MG63 (cell line): ENCODE data around the gene HOXA3. TPM values are rescaled to one million over a fixed set of nuclear protein-coding genes. Genes with fewer than 3 reads are reported as not detected.

ENCODE experiments used
- DNase-seq: peaks from one replicate; pipeline ENCODE4 v3.0.0-alpha.2; 2020
- H3K27me3 ChIP-seq: fragments of 250-450 bp; sonication (Bioruptor Pico); 2 replicates; pipeline ENCODE4 v1.5.1; 2020; ENCODE audit warnings: mild to moderate bottlenecking, moderate library complexity
- H3K36me3 ChIP-seq: fragments of 250-450 bp; sonication (Bioruptor Pico); 2 replicates; pipeline ENCODE4 v1.5.1; 2020; ENCODE audit warnings: mild to moderate bottlenecking, moderate library complexity
- H3K4me3 ChIP-seq: fragments of 250-450 bp; sonication (Bioruptor Pico); 2 replicates; pipeline ENCODE4 v1.5.1; 2020; ENCODE audit warnings: mild to moderate bottlenecking, moderate library complexity
- H3K9me3 ChIP-seq: fragments of 250-450 bp; sonication (Bioruptor Pico); 2 replicates; pipeline ENCODE4 v1.5.1; 2020; ENCODE audit warnings: mild to moderate bottlenecking, moderate library complexity
- total RNA-seq: library from RNA; depleted of rRNA; stranded (reverse); fragments of >200 nt; shearing (Covaris generic); gene quantifications from 2 replicates; pipeline ENCODE4 v1.2.3, GENCODE V29; 2014; ENCODE audit warnings: low replicate concordance; rRNA removed

The HOXA3 gene
- total RNA-seq: 4.3 TPM in 1 of 2 replicates, not detected in the other

GRCh38 chr7:27151931-27152815 lies at the start of gene HOXA3:
Gene HOXA3, minus strand, starts transcription at chr7:27152583. Its CDS starts 41,943 bp downstream, at chr7:27110640.
- peak; percentile 60 for DNase-seq
- peak within 1 kb of the TSS; percentile 53 for H3K4me3 ChIP-seq
- H3K36me3 ChIP-seq: no peaks in the 10 kb centered on the region
- no peaks in the 10 kb centered on the region for H3K27me3 ChIP-seq
- H3K9me3 ChIP-seq: no peaks in the 10 kb centered on the region

- Histone ChIP-seq H3K27me3 (peaks cover 14% of the 10 kb centered on the region; the same call in 1 of the 2 replicates), H3K4me3 (no peak overlapping the region), H3K36me3 (no peaks in the 10 kb centered on the region), H3K9me3 (no peaks in the 10 kb centered on the region)
- DNase-seq: no peak
Measured at GRCh38 chr7:27201580-27202017, 49.2 kb upstream of the HOXA3 start.

GRCh38 chr7:27200761-27201579 lies 48.6 kb upstream of the HOXA3 start:
- H3K36me3 ChIP-seq: no peaks in the 10 kb centered on the region
- H3K27me3 ChIP-seq: peaks cover 14% of the 10 kb centered on the region; the same call in 1 of the 2 replicates
- no peaks in the 10 kb centered on the region for H3K9me3 ChIP-seq
- DNase-seq: no peak
- H3K4me3 ChIP-seq: peak overlapping the region; percentile 51; the same call in 1 of the 2 replicates

DNA sequence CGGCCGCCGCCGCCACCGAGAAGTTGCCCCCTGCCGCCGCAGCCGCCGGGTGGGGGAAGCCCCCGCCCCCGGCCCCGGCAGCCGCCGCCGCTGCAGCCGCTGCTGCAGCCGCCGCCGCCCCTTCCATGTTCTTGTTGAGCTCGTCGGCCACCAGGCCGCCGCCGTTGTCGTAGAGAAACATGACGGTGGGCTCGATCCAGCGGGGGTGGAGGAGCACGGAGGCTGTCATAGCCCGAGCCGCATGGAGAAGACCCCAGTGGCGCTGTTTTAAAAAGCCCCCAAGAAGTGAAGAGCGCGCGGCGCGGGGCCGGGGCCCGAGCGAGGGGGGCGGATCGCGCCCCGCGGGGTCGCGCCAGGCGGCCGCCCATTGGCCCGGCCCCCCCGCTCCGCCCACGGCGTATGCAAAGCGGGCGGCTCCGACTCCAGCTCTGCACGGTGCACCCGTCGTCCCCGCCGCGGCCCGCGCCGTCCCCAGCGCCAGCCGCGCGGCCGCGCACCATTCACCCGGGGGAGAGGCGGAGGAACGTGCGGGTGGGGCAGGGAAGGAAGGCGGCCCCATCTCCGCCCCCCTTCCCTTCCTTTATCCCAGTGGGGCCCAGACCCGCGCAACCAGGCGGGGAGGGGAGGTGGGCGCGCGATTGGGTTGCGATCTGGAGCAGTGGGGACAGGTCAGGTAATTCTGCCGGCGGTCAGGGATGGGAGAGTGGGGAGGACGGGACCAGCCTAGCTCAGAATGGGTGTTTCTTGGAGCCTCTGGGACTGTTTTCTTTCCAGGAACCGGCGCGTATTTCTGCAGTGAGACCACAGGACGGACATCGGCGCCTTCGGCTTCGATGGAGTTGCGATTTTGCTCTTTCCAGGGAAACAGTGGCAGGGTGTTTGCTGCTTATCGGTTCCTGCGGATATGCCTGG lies 47.7 kb upstream of the HOXA3 start, which contains the start of gene HOXA13:
HOXA13 (minus strand) TSS at position 243 of the 912 bp plus-strand sequence; CDS start at position 229, 14 bp downstream.
- Histone ChIP-seq H3K4me3 (peak within 1 kb of the TSS; percentile 51), H3K36me3 (no peaks in the 10 kb centered on the region), H3K27me3 (peaks cover 14% of the 10 kb centered on the region; the same call in 1 of the 2 replicates), H3K9me3 (no peaks in the 10 kb centered on the region)
- DNase-seq: peak; percentile 74

- Histone ChIP-seq H3K9me3 (no peaks in the 10 kb centered on the region), H3K36me3 (no peaks in the 10 kb centered on the region), H3K27me3 (peaks cover 11% of the 10 kb centered on the region; the same call in 1 of the 2 replicates), H3K4me3 (peak overlapping the region; percentile 35)
- DNase-seq: peak; percentile 40
Measured at GRCh38 chr7:27198871-27199801, 46.8 kb upstream of the HOXA3 start.

GRCh38 chr7:27198138-27198841 lies 45.9 kb upstream of the HOXA3 start:
- DNase-seq: no peak
- Histone ChIP-seq H3K9me3 (no peaks in the 10 kb centered on the region), H3K27me3 (peaks cover 11% of the 10 kb centered on the region; the same call in 1 of the 2 replicates), H3K36me3 (no peaks in the 10 kb centered on the region), H3K4me3 (no peak overlapping the region)

DNA sequence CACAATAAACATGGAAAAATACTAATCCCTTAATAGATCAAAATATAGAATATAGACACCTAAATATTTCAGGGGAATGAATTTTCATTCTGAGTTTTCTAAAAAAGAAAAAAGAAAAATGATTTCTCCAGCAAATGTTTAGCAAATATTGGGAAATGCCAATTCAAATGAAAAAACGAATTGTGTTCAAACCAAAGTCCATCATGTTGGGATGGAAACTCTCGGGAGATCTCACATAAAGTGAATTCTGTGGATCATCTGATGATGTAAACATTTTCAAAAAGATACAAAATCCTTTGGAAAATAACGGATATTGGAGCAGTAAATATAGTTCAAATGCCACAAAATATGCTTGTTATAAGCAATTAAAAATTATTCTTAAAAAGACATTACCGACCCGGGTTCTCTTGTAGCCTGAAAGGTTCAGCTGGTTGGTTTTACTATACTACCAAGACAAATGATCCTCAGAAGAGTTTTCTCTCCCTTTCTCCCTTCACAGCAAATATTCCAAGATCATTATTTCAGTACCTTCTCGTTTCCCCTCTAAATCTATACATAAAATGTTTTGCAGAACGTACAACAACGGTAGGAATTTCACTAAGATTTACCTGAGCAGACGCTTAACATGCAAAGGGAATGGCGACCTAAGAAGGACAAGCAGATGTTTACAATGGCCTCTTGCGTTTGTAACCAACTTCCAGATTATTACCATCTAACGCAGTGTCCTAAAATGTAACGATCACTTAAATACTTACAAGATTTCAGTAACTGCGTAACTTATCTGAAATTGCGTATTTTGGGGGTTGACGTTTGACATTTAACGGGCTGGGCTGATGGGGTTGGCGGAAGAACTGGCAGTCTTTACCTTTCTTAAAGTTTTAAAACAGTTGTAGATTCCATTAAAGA lies 45.0 kb upstream of the HOXA3 start:
- Histone ChIP-seq H3K9me3 (no peaks in the 10 kb centered on the region), H3K27me3 (peaks cover 11% of the 10 kb centered on the region; the same call in 1 of the 2 replicates), H3K4me3 (no peak overlapping the region), H3K36me3 (no peaks in the 10 kb centered on the region)
- no peak for DNase-seq

GRCh38 chr7:27196287-27196767 lies 43.9 kb upstream of the HOXA3 start:
- peak; percentile 50 for DNase-seq
- Histone ChIP-seq H3K9me3 (no peaks in the 10 kb centered on the region), H3K27me3 (peaks cover 11% of the 10 kb centered on the region; the same call in 1 of the 2 replicates), H3K4me3 (no peak overlapping the region), H3K36me3 (no peaks in the 10 kb centered on the region)

DNA sequence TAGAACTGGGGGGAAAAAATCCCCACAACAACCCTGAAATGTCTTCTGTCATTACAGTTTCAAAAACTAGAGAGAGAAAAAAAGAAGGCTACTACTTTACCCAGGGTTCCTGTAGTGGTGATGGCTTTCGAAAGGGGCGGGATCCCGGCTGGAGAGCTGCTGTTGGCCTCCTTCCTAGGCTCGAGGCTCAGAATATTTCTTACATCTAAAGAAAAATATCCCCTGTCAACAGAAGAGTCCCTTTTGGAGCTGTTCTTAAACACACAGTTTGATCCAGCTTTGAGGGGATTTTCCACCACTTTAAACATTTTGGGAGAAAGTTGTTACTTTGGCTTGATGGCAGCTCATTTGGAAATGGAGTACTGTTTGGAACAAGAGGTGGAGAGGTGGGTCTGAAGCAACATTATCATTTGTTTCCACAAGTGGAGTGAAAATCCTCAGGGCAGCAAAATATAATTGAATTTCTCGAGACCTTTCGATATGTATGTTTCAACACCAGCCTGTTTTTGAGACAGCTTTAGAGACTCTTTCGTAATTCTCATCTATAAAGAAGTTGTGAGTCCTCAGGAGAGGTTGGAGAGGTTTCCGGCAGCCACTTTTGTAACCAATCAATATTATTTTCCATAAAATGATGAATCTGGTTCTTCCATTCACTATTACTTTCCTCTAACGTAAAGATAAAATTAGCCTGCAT lies 42.5 kb upstream of the HOXA3 start:
- Histone ChIP-seq H3K36me3 (no peaks in the 10 kb centered on the region), H3K4me3 (no peak overlapping the region), H3K9me3 (no peaks in the 10 kb centered on the region), H3K27me3 (peaks cover 11% of the 10 kb centered on the region; the same call in 1 of the 2 replicates)
- DNase-seq: no peak

DNA sequence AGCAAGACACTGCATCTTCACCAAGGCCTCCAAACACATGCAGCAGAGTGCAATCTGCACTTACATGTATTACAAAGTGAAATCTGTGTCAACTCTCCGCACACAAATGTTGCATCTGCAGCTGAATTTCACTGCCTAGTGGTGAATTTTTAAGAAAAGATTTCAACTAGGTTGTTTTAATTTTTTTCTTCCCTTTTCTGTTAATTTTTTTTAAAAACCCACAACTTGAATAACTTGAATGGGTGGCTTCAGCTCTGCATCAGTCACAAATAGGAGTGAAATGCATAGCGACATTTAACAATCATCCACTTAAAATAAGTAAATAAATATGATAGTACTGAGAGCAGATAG lies 41.6 kb upstream of the HOXA3 start:
- DNase-seq: no peak
- H3K9me3 ChIP-seq: no peaks in the 10 kb centered on the region
- no peak overlapping the region for H3K4me3 ChIP-seq
- peaks cover 9% of the 10 kb centered on the region; the same call in 1 of the 2 replicates for H3K27me3 ChIP-seq
- H3K36me3 ChIP-seq: no peaks in the 10 kb centered on the region

- peaks cover 7% of the 10 kb centered on the region; the same call in 1 of the 2 replicates for H3K27me3 ChIP-seq
- H3K4me3 ChIP-seq: no peak overlapping the region
- H3K36me3 ChIP-seq: no peaks in the 10 kb centered on the region
- DNase-seq: no peak
- H3K9me3 ChIP-seq: no peaks in the 10 kb centered on the region
Measured at GRCh38 chr7:27193335-27194001, 41.1 kb upstream of the HOXA3 start.

DNA sequence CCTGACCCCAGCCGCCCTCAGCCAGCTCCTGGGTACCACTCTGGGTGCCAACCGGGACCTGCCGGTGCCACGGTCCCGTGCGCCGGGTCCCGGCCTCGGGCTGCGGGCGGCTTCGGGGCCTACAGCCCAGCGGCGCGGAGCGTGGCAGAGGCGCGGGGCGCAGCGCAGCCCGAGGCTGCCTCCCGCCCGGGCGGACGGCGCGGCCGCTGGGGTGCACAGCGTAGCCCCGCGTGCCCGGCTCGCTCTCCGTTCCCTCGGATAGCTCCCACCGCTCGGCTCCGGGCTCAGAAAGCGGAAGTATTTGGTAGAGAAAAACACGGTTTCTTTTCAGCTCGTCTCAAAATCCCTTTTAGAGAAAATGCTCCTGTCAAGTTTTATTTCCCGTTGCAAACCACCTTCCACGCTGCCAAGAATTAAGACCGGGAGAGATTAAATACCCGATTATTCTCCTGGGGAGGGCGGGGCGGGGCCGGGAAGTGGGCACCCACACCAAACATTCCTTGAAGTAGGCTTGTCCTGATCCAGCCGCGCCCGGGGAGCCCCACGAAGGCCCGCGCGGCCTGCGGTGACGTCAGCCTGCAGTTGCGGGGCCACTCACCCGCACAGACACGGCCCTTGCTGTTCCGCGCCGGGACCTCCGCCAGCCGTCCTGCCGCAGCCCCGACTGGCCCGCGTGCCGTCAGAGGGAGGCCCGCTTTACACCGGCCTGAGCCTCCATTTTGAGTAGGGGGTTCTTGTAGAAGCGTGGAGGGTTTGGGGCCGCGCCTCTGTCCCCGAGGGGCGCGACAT lies 40.4 kb upstream of the HOXA3 start:
- H3K27me3 ChIP-seq: peaks cover 4% of the 10 kb centered on the region; the same call in 1 of the 2 replicates
- no peaks in the 10 kb centered on the region for H3K36me3 ChIP-seq
- no peaks in the 10 kb centered on the region for H3K9me3 ChIP-seq
- no peak for DNase-seq
- H3K4me3 ChIP-seq: no peak overlapping the region
